Measurements from ENCODE around the gene LYSMD2.

The LYSMD2 gene

DNA sequence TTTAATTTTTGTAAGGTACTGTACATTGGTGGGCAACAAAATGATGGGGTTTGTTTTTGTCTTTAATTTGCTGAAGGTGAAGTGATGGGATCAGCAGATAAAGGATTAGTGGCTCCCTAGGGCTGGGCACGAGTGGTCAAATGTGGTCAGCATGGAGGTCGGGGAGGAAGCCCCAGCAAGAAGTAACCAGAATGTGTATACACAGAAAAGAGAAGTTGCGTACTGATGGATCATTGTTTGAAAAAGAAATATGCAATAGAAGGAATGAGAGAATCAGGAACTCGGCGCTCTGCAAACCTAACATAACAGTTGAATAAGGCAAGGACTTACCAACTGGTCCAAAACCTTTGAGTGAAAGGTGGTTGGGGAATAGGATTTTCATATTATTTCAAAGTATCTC is 15.4 kb upstream of the LYSMD2 start:
- in situ Hi-C loops (cut with HindIII; ENCODE audit: low sequenced_read_pairs), result no loop called here

DNA sequence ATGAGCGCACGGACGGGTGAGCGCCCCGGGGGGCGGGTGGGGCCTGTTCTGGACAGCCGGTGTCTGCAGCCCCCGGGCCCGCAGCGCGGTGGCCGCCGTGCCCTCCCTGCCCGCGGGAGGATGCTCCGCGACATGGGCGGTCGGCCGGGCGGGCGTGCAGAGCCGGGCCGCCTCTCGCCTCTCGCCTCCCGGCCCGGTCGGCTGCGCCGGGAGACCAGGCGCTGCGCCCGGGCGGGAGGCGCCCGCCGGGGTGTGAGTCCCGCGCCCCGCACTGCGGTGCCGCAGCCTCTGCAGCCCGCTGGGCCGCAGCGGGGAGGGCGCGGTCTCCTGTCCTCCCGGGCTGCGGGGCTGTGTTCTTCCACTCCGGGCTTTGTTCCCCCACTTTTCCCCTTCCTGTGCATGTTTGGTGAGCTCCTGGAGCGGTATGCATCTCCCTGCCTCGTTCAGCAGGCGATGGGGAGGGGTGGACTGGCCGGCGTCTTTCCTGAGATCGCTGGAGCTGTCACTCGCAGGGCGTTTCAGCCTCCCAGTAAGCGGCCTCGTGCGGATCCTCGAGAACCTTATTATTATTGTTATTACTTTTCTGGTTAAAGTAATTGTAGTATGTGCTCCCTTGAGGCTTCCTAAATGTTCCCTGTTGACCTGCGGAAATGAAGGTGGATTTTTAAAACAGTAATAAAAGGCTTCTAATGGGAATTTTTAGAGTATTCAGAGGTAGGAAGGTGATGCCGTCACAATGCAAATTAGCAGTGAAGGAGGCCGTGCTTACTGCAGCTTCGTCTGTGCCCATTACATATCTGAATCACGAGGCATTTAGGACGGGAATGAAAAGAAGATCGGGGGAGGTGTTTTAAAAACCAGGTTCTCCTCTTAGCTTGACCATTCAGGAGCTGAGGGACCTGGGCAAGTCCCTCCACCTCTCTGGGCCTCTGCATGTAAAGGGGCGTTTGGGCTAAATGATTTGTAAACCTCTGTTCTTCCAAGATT is 14.5 kb upstream of the LYSMD2 start:
- in situ Hi-C loops (cut with HindIII; ENCODE audit: low sequenced_read_pairs), result no loop called here

DNA sequence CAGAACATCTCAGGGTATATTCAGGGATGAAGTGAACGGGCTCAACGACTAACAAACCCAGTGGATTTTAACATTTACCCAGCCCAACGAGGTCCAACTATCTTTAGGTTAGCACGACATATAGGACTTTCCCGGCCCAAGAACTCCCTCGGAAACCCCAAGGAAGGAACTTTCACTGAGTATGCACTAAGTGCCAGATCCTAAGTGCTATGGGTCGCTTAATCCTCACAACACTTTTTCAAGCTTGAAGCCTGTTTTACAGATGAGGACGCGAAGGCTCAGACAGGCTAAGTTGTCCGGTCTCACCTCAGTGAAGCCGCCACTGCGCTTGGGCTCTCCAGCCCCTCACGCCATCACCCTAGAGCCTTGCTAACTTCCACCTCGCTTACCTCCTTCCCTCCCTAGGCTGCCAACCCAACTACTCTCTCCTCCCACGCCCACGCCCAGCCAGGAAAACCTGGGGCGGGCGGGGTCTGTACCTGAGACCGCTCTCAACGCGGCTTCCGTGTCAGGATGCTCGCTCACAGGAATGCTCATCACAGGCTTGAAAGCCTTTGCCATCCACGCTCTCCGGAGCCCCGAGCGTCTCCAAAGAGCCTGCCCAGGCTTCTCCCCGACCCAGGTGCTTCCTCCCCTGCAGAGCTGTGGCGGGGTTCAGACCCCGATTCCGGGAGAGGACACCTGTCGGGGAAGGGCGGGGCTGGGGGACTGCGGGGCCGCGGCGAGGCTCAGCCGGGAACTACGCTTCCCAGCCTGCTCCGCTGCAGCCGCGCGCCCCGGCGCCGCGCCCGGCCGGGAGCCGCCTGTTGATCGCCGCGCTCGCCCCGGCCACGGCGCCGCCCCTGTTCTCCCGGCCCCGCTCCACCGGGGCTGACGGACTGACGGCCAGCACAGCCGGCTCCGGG is 13.6 kb upstream of the LYSMD2 start, which contains the start of gene TMOD2:
TSS of gene TMOD2 (plus strand) at position 806 of the 905 bp plus-strand sequence. CDS start 14,845 bp downstream, outside the sequence.
- in situ Hi-C loops (cut with HindIII; ENCODE audit: low sequenced_read_pairs), result no loop called here

DNA sequence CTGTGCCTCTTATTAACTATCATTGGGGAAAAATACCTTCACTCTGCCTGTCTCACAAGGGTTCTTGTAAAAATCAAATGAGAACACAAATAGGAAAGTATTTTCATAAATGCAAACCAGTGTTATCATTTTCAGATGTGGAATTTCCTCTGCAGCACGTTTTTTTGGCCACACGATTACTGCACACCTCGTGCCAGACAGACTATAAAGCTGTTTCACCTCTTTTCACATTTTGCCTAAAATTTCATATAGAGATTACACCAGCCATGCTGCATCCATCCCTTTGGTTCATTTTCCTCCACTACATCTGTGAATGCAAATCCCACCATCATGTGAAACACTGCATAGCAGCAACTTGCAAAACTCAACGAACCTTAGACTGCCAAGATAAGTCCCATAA is 12.7 kb upstream of the LYSMD2 start:
- in situ Hi-C loops (cut with HindIII; ENCODE audit: low sequenced_read_pairs), result no loop called here

DNA sequence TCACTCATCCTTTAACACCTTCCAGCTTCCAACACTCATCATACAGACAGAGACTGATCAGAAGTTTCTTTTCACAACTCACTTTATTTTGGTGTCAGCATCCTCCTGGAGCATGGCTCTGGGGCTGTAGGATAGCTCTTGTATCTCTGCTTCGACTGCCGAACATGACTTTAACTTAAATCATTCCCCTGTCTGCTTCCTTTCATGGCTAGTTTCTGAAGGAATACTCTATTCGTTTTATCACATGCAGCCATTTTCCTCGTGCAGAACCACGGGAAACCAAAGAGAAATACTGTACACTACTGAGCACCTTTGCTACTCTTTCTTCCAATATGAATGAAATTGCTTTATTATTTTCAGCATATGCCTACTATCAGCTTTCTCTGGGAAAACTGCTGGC is 11.9 kb upstream of the LYSMD2 start:
- in situ Hi-C loops (cut with HindIII; ENCODE audit: low sequenced_read_pairs), result no loop called here

DNA sequence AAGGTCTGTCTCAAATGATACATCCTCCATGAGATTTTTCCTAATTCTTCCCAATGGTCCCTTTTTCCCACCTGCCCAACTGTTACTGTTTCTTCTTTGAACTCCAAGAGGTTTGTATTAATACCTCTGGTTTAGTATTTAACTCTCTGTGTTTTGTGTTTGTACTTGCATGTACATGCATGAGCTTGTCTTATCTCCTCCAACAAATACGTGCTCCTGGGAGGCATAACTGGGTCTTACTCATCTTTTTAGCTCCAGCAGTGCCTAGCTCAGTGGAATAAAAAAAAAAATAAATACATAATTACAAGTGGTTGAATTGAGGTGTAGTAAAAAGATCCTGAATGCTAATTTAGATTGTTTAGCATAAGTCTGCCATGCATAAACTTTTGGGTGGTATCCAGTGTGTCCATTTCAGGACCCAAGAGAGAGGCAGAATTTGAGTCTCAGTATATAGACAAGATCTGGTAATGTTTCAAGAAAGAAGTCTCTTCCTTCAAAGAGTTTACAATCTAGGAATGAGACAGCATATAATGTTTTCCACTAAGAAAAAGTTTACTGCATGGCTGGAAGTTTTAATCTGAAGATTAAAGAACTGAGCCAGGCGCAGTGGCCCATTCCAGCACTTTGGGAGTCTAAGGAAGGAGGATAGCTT is 1.7 kb upstream of the LYSMD2 start:
- in situ Hi-C loops (cut with HindIII; ENCODE audit: low sequenced_read_pairs), result no loop called here

DNA sequence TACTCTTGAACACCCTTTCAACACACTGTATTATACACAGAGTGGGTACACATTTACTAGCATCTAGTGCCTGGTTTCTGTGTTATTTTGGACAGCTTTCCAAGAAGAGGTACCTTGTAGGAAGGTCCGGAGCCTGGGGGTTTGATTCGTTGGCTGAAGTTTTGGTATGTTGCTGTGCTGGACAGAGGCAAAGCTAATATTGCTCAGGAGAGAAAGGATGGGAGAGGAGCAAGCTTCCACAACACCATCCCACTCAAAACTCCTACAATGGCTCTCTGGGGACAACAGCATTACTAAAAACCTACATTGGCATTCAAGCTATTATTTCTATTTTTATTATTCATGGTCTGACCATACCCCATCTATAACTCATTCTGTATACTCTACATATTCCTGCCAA is 1.1 kb upstream of the LYSMD2 start:
- in situ Hi-C loops (cut with HindIII; ENCODE audit: low sequenced_read_pairs), result no loop called here

DNA sequence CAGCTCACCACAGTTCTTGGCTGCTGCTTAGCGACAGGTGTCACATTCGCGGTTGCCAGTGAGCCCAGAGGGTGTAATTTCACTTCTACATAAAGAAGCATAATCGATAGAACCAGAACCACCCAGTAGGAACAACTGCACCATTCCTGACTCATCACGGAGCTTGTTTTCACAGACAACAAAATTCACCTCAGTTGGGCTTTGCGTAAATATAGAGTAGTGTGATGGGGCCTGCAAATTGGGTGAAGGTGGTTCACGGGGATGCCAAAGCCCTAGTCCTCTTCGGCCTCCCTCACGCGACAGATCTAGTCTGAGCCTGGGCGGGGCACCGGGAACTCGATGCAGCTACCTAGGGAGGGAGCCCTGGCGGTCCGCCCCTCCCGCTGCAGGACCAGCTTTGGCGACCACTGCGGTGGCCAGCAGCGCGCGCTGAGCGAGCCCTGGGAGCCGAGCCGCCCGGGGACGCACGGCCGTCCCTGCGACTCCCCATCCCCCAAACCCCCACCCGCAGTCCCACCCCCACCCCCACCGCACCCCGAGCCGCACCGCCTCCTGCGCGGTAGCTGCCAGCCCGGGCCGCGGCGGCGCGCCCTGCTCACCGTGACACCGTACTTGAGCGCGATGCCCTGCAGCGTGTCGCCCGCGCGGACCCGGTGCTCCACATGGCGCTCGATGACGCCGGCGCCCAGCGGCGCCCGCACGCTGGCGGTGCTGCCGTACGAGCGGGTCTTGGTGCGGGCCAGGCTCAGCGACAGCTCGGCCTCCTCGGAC is 519 bp downstream of the LYSMD2 start:
- in situ Hi-C loops (cut with HindIII; ENCODE audit: low sequenced_read_pairs), result no loop called here

DNA sequence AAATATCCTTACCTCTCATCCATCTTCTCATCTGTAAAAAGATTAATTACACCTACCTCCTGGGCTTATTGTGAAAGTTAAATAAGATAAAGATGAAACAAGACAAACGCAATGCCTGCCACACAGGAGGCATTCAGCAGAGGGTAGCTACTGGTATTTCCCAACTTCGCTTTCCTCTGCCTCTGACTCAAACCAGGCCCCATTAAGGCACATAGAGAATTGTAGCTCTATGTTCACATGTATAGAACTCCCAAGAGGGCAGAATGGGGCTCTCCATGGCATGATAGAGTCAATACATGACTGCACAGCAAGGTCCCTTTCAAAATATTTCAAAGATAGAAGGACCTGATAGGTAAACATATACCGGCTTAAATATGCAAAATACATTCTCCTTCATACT is 1.4 kb downstream of the LYSMD2 start:
- in situ Hi-C loops (cut with HindIII; ENCODE audit: low sequenced_read_pairs), result no loop called here

DNA sequence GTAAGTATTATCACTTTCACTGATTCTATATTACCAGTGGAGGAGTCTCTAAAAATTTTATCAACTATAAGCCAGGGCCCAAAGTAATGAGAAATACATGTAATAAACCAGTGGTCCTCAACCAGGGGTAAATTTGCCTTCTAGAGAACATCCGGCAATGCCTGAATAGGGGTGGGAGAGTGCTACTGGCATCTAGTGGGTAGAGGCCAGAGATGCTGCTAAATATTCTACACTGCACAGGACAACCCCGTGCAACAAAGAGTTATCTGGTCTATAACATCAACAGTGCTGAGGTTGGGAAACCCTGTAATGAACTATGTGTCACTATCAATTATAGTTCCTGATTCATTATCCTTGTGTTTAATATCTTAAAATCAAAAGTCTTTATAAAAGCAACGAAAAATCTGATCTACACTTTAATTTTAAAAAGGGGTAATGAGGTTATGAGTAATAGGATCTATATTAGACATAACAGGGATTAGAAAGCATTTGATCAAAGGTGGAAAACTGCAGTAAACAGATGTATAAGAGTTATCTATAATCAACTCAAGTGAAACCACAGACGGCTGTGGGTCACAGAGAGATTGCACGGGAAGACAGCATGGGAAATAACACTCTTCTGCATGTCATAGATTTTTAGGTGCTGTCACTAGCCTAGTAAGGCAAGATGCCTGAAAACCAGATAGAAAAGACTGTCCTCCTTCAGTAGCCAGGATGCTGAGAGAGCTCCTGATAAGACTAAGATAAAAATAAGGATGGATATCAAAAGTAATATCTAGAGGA is 2.0 kb downstream of the LYSMD2 start:
- in situ Hi-C loops (cut with HindIII; ENCODE audit: low sequenced_read_pairs), result no loop called here

GRCh38 chr15:51732646-51733045 is 4.8 kb downstream of the LYSMD2 start:
- in situ Hi-C loops (cut with HindIII; ENCODE audit: low sequenced_read_pairs), result no loop called here

DNA sequence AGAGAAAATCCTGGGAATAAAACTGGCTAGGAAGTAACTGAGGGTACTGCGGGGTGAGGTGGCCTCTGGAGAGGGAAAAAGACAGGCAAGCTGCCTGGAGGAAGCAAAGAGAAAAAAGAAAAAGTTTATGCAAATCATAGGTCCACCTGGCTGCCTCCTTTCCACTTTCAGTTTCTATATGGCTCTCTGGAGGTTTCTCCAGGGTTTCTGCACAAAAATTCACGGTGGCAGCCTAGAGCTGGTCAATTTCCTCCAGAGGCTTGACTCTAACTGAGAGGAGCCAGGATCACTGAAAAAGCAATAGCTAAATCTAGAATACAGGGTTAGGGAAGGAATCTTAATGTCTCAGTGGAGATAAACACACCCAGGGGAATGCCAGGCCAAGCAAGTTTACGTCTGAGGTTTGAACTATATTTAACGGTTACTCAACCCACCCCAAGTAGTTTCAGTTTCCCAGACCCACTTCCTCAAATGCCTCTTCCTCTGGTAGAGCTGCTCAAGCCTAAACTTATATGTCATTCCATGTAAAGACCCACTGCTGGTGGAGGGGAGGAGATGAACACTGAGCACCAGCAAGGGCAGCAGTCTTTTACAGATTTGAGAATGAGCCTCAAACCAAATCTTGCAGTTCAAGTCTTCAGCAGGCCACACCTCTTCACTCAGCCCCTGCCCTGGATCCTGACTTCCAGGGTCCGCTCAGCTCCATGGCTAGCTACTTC is 5.7 kb downstream of the LYSMD2 start:
- in situ Hi-C loops (cut with HindIII; ENCODE audit: low sequenced_read_pairs), result no loop called here

GRCh38 chr15:51727141-51727897 is 10.1 kb downstream of the LYSMD2 start:
- in situ Hi-C loops (cut with HindIII; ENCODE audit: low sequenced_read_pairs), result no loop called here

DNA sequence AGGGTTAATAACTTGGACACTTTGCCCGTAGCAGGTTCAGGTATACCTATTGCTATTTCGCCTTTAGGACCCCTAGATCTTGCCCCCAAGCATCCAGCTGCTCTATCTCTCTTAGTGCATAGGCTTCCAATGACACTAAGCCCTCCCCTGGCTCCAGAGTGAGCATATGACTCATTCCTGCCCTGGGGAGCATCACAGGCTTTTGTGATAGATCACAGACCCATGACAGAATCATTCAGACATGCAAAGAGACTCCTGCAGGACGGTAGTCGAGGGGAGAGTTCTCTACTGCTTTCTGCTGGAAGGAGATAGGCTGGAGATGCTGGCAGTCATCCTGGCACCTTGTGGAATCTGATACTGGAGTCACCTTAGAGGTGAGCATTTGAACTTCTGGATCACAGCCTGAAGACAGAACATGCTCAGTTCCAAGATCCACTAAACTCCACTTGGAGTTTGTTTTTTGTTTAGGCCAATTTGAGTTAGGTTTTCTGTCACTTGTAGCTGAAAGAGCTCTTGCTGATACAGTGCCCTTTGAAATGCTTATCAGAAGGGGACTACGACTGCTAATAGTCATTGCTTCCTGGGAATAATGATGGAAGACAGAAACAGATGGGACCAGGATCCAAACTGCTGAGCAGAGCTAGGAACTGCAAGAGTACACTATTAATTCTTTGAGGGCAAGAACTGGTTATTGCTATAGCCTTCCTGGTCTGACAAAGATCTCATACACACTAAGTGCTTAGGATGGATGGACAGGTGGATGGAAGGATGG is 11.0 kb downstream of the LYSMD2 start:
- in situ Hi-C loops (cut with HindIII; ENCODE audit: low sequenced_read_pairs), result no loop called here

DNA sequence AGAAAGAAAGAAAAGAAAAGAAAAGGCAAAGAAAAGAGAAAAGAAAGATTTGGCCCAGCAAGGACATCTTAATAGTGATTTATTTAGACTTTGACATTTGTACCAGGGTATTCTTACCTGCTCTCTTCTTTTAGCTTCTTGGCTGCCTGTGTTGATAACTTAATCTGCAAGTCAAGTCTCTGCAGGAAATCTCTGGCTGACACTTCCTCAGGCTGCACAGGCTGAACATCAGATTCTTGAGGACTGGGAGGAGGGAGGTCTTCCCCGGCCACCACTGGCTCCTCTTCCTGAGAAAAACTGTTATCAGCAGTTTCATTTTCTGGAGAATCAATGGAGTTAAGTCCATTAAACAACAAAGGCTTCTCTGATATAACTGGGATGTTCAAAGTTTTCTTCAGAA is 12.8 kb downstream of the LYSMD2 start:
- in situ Hi-C loops (cut with HindIII; ENCODE audit: low sequenced_read_pairs), result no loop called here

DNA sequence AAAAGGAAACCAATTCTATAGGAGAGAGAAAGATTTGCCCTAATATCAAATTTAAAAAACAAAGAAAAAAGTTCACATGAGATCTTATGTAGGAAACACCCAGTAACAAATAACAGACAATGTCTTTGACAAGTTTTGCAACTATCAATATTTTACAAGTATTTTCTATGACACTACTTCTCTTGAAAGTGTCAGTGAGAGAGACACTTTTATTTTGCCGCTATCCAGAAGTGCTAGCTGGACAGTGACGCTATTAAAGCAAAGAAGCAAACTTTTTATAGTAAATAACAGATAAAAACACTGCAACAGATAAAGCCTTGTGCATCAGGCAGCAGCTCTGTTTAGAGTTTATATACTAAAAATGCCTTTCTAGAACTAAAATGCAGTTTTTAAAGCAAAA is 13.3 kb downstream of the LYSMD2 start:
- in situ Hi-C loops (cut with HindIII; ENCODE audit: low sequenced_read_pairs), result no loop called here

DNA sequence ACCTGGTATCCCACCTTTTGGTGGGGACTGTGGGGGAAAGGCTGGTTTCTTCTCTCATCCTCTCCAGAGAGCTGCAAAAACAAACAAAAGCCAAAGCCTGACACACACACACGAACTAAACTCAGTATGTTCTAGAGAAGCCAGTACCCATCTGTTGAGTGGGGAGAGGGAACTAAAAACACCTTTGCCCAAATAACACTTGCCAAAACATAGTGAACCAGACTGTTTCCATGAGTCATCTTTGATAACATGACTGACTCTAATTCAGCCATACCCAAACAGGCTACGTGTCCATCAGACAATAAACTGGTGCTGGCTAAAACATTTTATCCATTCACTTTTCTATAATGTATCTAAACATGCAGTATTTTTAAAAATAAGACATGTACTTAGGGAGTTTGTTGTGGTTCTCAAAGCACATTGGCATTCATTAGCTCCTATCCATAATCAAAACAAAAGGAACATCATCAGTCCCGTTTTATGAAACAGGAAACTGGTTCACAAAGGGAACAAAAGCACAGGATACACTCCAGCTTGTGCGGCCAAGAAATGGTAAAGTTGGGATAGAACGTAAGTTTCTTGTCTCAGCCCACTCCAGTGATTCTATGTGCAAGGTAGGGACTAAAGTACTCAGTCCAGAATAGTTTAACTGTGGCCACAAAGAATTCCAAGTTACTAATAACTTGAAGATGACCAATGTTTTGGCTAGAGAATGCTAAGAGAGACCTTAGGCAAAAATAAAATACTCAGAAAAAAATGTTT is 16.1 kb downstream of the LYSMD2 start:
- in situ Hi-C loops (cut with HindIII; ENCODE audit: low sequenced_read_pairs), result no loop called here
